Common myeloid progenitor, CD34-positive (primary cell): Measurements from ENCODE around the gene CDC42SE2.
A peak's percentile ranks its signal among the peaks of the same experiment; 100 is the strongest.

Source experiments
- CTCF ChIA-PET: fragments of 350-600 bp; sonication (Branson Sonifier 250); formaldehyde crosslinking; loops from one replicate; lab custom pipeline; 2021; ENCODE audit warnings: antibody characterized with exemption; lab: Charles Lee
- POLR2A ChIA-PET: fragments of 350-600 bp; sonication (Branson Sonifier 250); formaldehyde crosslinking; loops from one replicate; lab custom pipeline; 2021; ENCODE audit warnings: antibody characterized with exemption; lab: Charles Lee
- DNase-seq, 3 donors: peaks; one replicate each; pipeline versions ENCODE4 v3.0.0 to v3.0.0-alpha.2; 2013
- H3K27ac ChIP-seq, 2 experiments: 1 replicate in 1 of 2; 2 replicates in 1 of 2; pipeline ENCODE4 v1.7.0; 2013; ENCODE audit warnings: inconsistent platforms in 2 of 2, low read length in 2 of 2, mild to moderate bottlenecking in 2 of 2, low read depth in 1 of 2, moderate library complexity in 1 of 2; ENCODE audit not compliant: severe bottlenecking in 2 of 2, insufficient read depth in 1 of 2, poor library complexity in 1 of 2
- H3K27me3 ChIP-seq, 5 experiments: replicated peaks in 2 of 5; 1 replicate in 3 of 5; 2 replicates in 2 of 5; pipeline versions ENCODE4 v1.6.1 to v1.7.0; 2013; ENCODE audit warnings: low read length in 4 of 5, mild to moderate bottlenecking in 2 of 5, moderate library complexity in 2 of 5, inconsistent platforms in 1 of 5; ENCODE audit not compliant: insufficient read depth in 5 of 5, control insufficient read depth in 4 of 5
- H3K36me3 ChIP-seq, 4 experiments: 1 replicate in 2 of 4; 2 replicates in 2 of 4; pipeline versions ENCODE4 v1.6.1 to v1.7.0; 2013; ENCODE audit warnings: low read length in 3 of 4, control low read depth in 1 of 4, mild to moderate bottlenecking in 1 of 4; ENCODE audit not compliant: control insufficient read depth in 4 of 4, insufficient read depth in 4 of 4
- H3K4me1 ChIP-seq, 4 experiments: 1 replicate in 3 of 4; 2 replicates in 1 of 4; pipeline versions ENCODE4 v1.6.1 to v1.7.1; 2013; ENCODE audit warnings: low read length in 3 of 4, mild to moderate bottlenecking in 3 of 4, control low read depth in 1 of 4, inconsistent platforms in 1 of 4, moderate library complexity in 1 of 4; ENCODE audit not compliant: control insufficient read depth in 4 of 4, insufficient read depth in 4 of 4; ENCODE audit errors: control extremely low read depth in 1 of 4
- H3K4me3 ChIP-seq, 7 experiments: 1 replicate in 4 of 7; 2 replicates in 3 of 7; pipeline versions ENCODE4 v1.5.1 to v1.7.0; 2013; ENCODE audit warnings: mild to moderate bottlenecking in 7 of 7, low read length in 6 of 7, moderate library complexity in 6 of 7, inconsistent platforms in 2 of 7, low read depth in 2 of 7, control low read depth in 1 of 7; ENCODE audit not compliant: insufficient read depth in 4 of 7, control insufficient read depth in 1 of 7; ENCODE audit errors: extremely low read depth in 1 of 7
- H3K9me3 ChIP-seq, 5 experiments: 1 replicate in 4 of 5; 2 replicates in 1 of 5; pipeline versions ENCODE4 v1.6.1 to v1.7.1; 2013; ENCODE audit warnings: low read length in 4 of 5, mild to moderate bottlenecking in 2 of 5, inconsistent platforms in 1 of 5, low read depth in 1 of 5, moderate library complexity in 1 of 5; ENCODE audit not compliant: control insufficient read depth in 4 of 5, insufficient read depth in 2 of 5; ENCODE audit errors: control extremely low read depth in 1 of 5
- WGBS: methylation state at CpG from one replicate; pipeline ENCODE4 v1.1.5; 2013; ENCODE audit not compliant: insufficient coverage; 5-methylcytosine and 5-hydroxymethylcytosine counted together

The CDC42SE2 gene

GRCh38 chr5:131400585-131400984, 136.7 kb downstream of the CDC42SE2 start:
- CTCF ChIA-PET = interaction anchor here (0.6 kb wide), 1 partner anchor 296 kb away, joined by 3 read pairs; no protein-coding TSS in a partner anchor
- no peak overlapping the region for H3K4me3 ChIP-seq
- 94% methylated on average over 2 of the region's 3 CpGs for WGBS
- POLR2A ChIA-PET = no interaction called here
- peaks cover 12 to 71% (median 44%) of the 10 kb centered on the region in 4 experiments for H3K36me3 ChIP-seq
- H3K27ac ChIP-seq = no peak overlapping the region
- no peaks in the 10 kb centered on the region for H3K27me3 ChIP-seq
- H3K9me3 ChIP-seq = peaks cover 0 to 20% (median 2%) of the 10 kb centered on the region in 5 experiments
- peaks cover 0 to 9% (median 2%) of the 10 kb centered on the region in 4 experiments for H3K4me1 ChIP-seq
- DNase-seq = no peak

DNA sequence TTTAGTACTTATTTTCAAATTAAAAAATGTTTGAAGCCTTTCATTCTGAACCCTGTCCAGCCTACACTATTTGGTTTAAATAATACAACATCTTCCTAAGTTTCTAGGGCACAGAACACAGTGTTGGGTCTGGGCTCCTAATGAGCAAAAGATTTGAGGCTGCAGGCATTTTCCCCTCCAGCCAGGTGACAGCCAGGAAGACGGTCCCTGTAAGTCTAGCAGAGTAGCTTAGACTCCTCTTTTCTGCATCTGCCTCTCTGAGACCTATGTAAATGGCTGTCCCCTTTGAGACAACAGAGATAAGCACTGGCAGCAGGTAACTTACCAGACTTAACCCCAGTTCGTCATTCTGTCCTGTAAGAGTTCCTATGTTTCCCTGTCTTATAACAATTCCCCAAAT, 141.8 kb downstream of the CDC42SE2 start:
- Histone ChIP-seq H3K4me1 (no peaks in the 10 kb centered on the region), H3K36me3 (peaks cover 23 to 70% (median 43%) of the 10 kb centered on the region in 4 experiments), H3K9me3 (peaks cover 0 to 20% (median 2%) of the 10 kb centered on the region in 5 experiments), H3K27me3 (no peaks in the 10 kb centered on the region), H3K27ac (no peak overlapping the region), H3K4me3 (no peak overlapping the region)
- DNase-seq = no peak
- CTCF ChIA-PET = interaction anchor here (0.7 to 2.4 kb wide), 3 partner anchors 10 to 214 kb away, joined by 3 to 17 read pairs (median 3); no protein-coding TSS in a partner anchor
- WGBS = 100% methylated on average over 1 of the region's 2 CpGs
- POLR2A ChIA-PET = no interaction called here

DNA sequence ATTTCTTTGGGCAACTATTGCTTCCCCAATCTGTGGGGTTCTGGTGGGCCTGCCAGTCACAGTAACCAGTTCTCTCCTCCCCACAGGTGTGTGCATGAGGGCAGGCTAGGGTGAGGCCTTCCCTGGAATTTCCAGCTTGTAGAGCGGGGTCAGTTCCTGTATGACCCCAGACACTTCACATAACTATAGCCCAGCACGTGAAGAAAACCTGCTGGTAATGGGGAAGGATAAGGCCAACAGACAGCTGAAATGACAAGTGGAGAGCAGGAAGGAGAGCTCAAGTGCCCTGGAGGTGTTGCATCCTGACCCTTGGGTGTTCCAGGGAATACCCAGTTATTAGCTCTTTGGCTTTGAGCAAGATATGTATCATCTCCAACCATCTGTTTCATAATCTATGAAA, 142.2 kb downstream of the CDC42SE2 start:
- Histone ChIP-seq H3K4me3 (no peak overlapping the region), H3K9me3 (peaks cover 0 to 20% (median 2%) of the 10 kb centered on the region in 5 experiments), H3K4me1 (no peaks in the 10 kb centered on the region), H3K36me3 (peaks cover 21 to 68% (median 41%) of the 10 kb centered on the region in 4 experiments), H3K27me3 (no peaks in the 10 kb centered on the region), H3K27ac (no peak overlapping the region)
- CTCF ChIA-PET = interaction anchor here (0.7 to 2.4 kb wide), 2 partner anchors 10 to 214 kb away, joined by 3 to 17 read pairs; no protein-coding TSS in a partner anchor
- DNase-seq = no peak
- POLR2A ChIA-PET = no interaction called here
- 83% methylated on average over 1 of the region's 2 CpGs for WGBS

GRCh38 chr5:131406975-131407638, 143.3 kb downstream of the CDC42SE2 start:
- WGBS = 100% methylated on average over 4 of the region's 6 CpGs
- POLR2A ChIA-PET = interaction anchor here (0.6 kb wide), 1 partner anchor 117 kb away, joined by 3 read pairs; no protein-coding TSS in a partner anchor
- H3K4me1 ChIP-seq = no peaks in the 10 kb centered on the region
- CTCF ChIA-PET = interaction anchor here (2.4 kb wide), 1 partner anchor 9 kb away, joined by 17 read pairs; no protein-coding TSS in a partner anchor
- H3K27ac ChIP-seq = no peak overlapping the region
- H3K9me3 ChIP-seq = peaks cover 0 to 18% (median 2%) of the 10 kb centered on the region in 5 experiments
- H3K27me3 ChIP-seq = no peaks in the 10 kb centered on the region
- no peak for DNase-seq
- H3K4me3 ChIP-seq = no peak overlapping the region
- peaks cover 21 to 59% (median 38%) of the 10 kb centered on the region in 4 experiments for H3K36me3 ChIP-seq

GRCh38 chr5:131413605-131414559, 150.0 kb downstream of the CDC42SE2 start:
- CTCF ChIA-PET = interaction anchor here (0.9 to 1.0 kb wide), 2 partner anchors 9 to 542 kb away, joined by 3 read pairs; no protein-coding TSS in a partner anchor
- DNase-seq = peak in 2 of 3 donors; percentile 33 to 40
- Histone ChIP-seq H3K27me3 (no peaks in the 10 kb centered on the region), H3K4me3 (no peak overlapping the region), H3K9me3 (no peaks in the 10 kb centered on the region), H3K4me1 (peaks cover 3 to 17% (median 9%) of the 10 kb centered on the region in 4 experiments), H3K27ac (peak overlapping the region in 1 of 2 experiments; percentile 20), H3K36me3 (peaks cover 2 to 12% (median 8%) of the 10 kb centered on the region in 4 experiments)
- WGBS = 47% methylated on average over 3 of the region's 4 CpGs
- POLR2A ChIA-PET = no interaction called here

GRCh38 chr5:131416729-131417128, 152.9 kb downstream of the CDC42SE2 start:
- peak in 2 of 3 donors; percentile 30 to 35 for DNase-seq
- Histone ChIP-seq H3K36me3 (peaks cover 4 to 28% (median 10%) of the 10 kb centered on the region in 4 experiments), H3K27me3 (no peaks in the 10 kb centered on the region), H3K27ac (no peak overlapping the region), H3K9me3 (no peaks in the 10 kb centered on the region), H3K4me3 (peak overlapping the region in 1 of 7 experiments; percentile 45), H3K4me1 (peaks cover 3 to 17% (median 9%) of the 10 kb centered on the region in 4 experiments)
- CTCF ChIA-PET = interaction anchor here (0.6 to 2.3 kb wide), 10 partner anchors 9 to 545 kb away, joined by 3 to 17 read pairs (median 3); no protein-coding TSS in a partner anchor
- POLR2A ChIA-PET = no interaction called here
- WGBS = no CpG with 5 or more reads among the region's 3 CpGs
